Ishikawa (cell line): ENCODE measurements around the gene TUBB4B.
A peak's percentile ranks its signal among the peaks of the same experiment; 100 is the strongest.

Experiments used
- CEBPB ChIP-seq: IDR thresholded peaks from 2 replicates; pipeline ENCODE4 v1.6.1; 2012
- CREB1 ChIP-seq: IDR thresholded peaks from 2 replicates; pipeline ENCODE4 v1.6.1; 2012; ENCODE audit warnings: low read depth
- EGR1 ChIP-seq: IDR thresholded peaks from 2 replicates; pipeline ENCODE4 v1.6.1; 2012
- EP300 ChIP-seq: IDR thresholded peaks from 2 replicates; pipeline ENCODE4 v1.6.1; 2012; ENCODE audit warnings: borderline replicate concordance
- FOXM1 ChIP-seq: IDR thresholded peaks from 2 replicates; pipeline ENCODE4 v1.6.1; 2012; ENCODE audit warnings: low read depth, borderline replicate concordance
- MAX ChIP-seq: IDR thresholded peaks from 2 replicates; pipeline ENCODE4 v1.6.1; 2012
- NFIC ChIP-seq: IDR thresholded peaks from 2 replicates; pipeline ENCODE4 v1.6.1; 2012
- RAD21 ChIP-seq: IDR thresholded peaks from 2 replicates; pipeline ENCODE4 v1.6.1; 2012; ENCODE audit warnings: low read depth
- REST ChIP-seq: IDR thresholded peaks from 2 replicates; pipeline ENCODE4 v1.6.1; 2012; ENCODE audit warnings: low read depth, mild to moderate bottlenecking
- TAF1 ChIP-seq: IDR thresholded peaks from 2 replicates; pipeline ENCODE4 v1.6.1; 2012; ENCODE audit warnings: low read depth, mild to moderate bottlenecking
- TCF12 ChIP-seq: IDR thresholded peaks from 2 replicates; pipeline ENCODE4 v1.6.1; 2012; ENCODE audit warnings: low read depth
- TEAD4 ChIP-seq: IDR thresholded peaks from 2 replicates; pipeline ENCODE4 v1.6.1; 2012
- USF1 ChIP-seq: IDR thresholded peaks from 2 replicates; pipeline ENCODE4 v1.6.1; 2012
- YY1 ChIP-seq: IDR thresholded peaks from 2 replicates; pipeline ENCODE4 v1.6.1; 2012; ENCODE audit warnings: low read depth
- ZBTB7A ChIP-seq: IDR thresholded peaks from 2 replicates; pipeline ENCODE4 v1.6.1; 2012; ENCODE audit warnings: low read depth

Gene TUBB4B

GRCh38 chr9:137221095-137221505 lies 20.0 kb upstream of the TUBB4B start:
- no peak for TF ChIP-seq TCF12
- TF ChIP-seq USF1, result no peak
- TF ChIP-seq ZBTB7A, result no peak
- no peak for TF ChIP-seq CREB1
- TF ChIP-seq EGR1, result no peak
- TF ChIP-seq NFIC, result no peak

GRCh38 chr9:137221506-137222111 lies 19.5 kb upstream of the TUBB4B start:
- TF ChIP-seq TEAD4 (no peak), REST (no peak), CEBPB (no peak), TAF1 (no peak), EP300 (no peak), USF1 (no peak), NFIC (no peak), MAX (no peak), ZBTB7A (no peak)

GRCh38 chr9:137222190-137223077 lies 18.7 kb upstream of the TUBB4B start, which contains the start of gene RNF208:
RNF208 (minus strand) TSS chr9:137222240; CDS start chr9:137221212, 1,028 bp downstream.
- no peak for TF ChIP-seq NFIC
- peak; percentile 62; the same call in 1 of the 2 replicates for TF ChIP-seq ZBTB7A

GRCh38 chr9:137223078-137223970 lies 17.8 kb upstream of the TUBB4B start:
- TF ChIP-seq CREB1 (no peak), CEBPB (no peak), NFIC (no peak), RAD21 (no peak), REST (no peak), FOXM1 (no peak), EP300 (no peak; the same call in 1 of the 2 replicates), EGR1 (no peak), YY1 (peak; percentile 77), TCF12 (peak; percentile 62), TAF1 (peak; percentile 78; the same call in 1 of the 2 replicates), MAX (peak; percentile 56), TEAD4 (no peak), USF1 (no peak), ZBTB7A (no peak; the same call in 1 of the 2 replicates)
